Stimulated activated CD4-positive, alpha-beta T cell treated with anti-CD3 and anti-CD28 coated beads, Interleukin-12 subunit alpha, Interleukin-12 subunit beta, amount 100 ng/mL, for 48 hours (primary cell): ENCODE results near the gene SUSD5.
"Not testable (repeated sequence)": the region's sequence is repeated elsewhere in the genome, so short reads cannot be mapped to it uniquely, and the experiment has no call there.

ENCODE experiments used
- DNase-seq, 3 donors: peaks; one replicate each; pipeline ENCODE4 v3.0.0-alpha.2; 2020; ENCODE audit warnings: low read depth in 2 of 3, low spot score in 1 of 3

SUSD5 gene

GRCh38 chr3:33196538-33196937 lies 22.1 kb downstream of the SUSD5 start:
- DNase-seq: no peak

DNA sequence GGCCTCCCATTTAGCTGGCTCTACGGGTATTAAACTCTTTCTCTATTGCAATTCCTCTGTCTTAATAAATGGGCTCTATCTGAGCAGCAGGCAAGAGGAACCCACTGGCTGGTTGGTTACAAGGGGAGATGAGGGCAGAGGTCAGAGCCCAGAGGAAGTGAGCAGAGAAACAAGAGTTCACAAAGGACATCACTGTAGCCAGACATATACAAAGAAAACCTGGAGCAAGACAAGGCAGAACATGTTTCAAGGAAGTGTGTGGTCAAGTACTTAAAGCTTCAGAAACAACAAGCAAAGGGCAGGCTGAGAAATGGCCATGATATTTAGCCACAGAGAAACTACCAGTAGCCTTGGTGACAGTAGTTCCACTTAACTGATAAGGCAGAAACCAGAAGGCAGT lies 24.3 kb downstream of the SUSD5 start:
- DNase-seq: no peak

GRCh38 chr3:33187368-33187634 lies 31.3 kb downstream of the SUSD5 start:
- DNase-seq: no peak

GRCh38 chr3:33186524-33187367 lies 31.9 kb downstream of the SUSD5 start:
- DNase-seq: no peak

- no peak for DNase-seq
These were observed 33.7 kb downstream of the SUSD5 start for GRCh38 chr3:33184863-33185262.

- DNase-seq: not testable (repeated sequence)
These were observed 37.0 kb downstream of the SUSD5 start for GRCh38 chr3:33181641-33182040.

DNA sequence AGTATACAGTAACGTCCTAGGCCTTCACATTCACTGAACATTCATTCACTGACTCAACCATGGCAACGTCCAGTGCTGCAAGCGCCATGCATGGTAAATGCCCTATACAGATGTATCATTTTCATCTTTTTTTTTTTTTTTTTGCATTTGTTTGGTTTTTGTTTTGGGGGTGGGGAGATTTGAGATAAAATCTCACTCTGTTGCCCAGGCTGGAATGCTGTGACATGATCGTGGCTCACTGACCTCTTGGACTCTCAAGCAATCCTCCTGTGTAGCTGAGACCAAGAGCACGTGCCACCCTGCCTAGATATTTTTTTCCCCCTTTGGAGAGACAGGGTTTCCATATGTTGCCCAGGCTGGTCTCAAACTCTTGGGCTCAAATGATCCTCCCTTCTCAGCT lies 37.4 kb downstream of the SUSD5 start:
- no peak for DNase-seq

GRCh38 chr3:33179132-33179531 lies 39.5 kb downstream of the SUSD5 start:
- DNase-seq: no peak

- no peak for DNase-seq
These were observed 43.7 kb downstream of the SUSD5 start for GRCh38 chr3:33174711-33175414.

- no peak for DNase-seq
These were observed 44.5 kb downstream of the SUSD5 start for GRCh38 chr3:33174095-33174494.

- no peak for DNase-seq
These were observed 44.9 kb downstream of the SUSD5 start for GRCh38 chr3:33173672-33174071.

DNA sequence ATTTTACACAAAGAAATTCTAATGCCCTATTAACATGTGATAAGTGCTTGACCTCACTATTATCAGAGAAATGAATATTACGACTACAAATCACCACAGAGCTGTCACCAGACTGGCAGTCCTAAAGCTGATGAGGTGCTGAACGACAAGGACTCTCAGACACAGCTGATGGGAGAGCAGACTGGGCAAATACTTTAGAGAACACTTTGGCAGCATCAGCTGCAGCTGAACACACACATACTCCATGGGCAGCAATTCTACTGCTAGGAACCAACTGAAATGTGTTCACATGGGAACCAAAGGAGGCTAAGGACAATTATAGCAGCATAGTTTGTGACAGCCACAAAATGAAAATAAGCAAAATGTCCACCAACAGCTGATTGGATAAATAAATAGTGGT lies 45.5 kb downstream of the SUSD5 start:
- DNase-seq: no peak

DNA sequence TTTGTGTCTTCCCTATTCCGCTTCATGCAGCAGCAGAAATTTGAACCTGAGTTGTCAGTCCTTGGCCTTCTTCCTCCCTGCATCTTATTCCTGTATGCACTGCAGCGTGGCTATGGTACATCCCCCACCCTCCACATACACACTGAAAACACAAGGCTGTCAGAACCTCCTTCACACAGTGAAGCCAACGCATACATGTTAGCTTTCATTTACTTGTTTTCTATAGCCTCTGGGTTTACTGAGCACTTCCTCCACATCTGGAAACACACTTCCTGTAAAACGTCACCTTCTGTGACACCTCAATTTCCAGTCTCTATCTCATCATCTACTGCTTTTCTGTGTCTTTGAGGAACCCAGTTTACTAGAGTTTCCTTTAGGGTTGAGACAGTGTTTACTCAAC lies 47.0 kb downstream of the SUSD5 start:
- DNase-seq: no peak

DNA sequence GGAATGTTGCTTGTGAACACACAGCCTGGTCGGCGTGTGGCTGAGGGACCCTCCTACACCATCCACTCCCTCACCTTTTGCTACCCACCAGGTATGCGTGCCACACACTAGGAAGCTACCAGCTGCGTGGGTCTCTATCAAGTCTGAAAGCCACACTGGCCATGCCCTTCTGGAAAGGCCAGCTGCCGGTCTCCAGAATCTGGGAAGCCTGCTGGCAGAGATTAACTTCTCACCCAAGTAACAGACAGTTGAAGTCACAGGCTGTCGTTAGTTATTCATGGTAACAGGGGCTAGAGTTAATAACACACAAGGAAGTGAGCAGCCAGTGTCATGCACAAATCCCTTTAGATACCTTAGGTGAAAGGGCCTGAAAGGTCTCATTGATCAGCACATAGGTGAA lies 48.1 kb downstream of the SUSD5 start:
- no peak for DNase-seq

GRCh38 chr3:33167716-33168336 lies 50.8 kb downstream of the SUSD5 start:
- no peak for DNase-seq

DNA sequence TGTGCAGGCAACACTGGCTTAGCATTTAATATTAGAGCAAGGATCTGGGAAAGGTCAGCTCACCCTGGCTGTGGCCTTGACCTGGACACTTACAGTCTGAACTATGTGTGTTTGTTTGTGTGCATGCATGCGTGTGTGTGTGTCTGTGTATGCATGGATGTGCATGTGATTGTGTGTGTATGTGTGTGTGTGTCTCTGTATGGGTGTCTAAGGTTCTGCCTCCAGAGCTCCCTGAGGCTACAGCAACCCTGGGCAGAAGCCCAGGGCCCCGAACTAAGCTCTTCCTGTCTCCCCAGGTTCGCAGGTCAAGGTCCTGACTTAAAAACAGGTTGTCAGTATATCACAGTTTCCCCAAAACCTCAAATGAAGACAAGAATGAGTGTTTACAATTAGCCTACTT lies 51.3 kb downstream of the SUSD5 start:
- no peak for DNase-seq

DNA sequence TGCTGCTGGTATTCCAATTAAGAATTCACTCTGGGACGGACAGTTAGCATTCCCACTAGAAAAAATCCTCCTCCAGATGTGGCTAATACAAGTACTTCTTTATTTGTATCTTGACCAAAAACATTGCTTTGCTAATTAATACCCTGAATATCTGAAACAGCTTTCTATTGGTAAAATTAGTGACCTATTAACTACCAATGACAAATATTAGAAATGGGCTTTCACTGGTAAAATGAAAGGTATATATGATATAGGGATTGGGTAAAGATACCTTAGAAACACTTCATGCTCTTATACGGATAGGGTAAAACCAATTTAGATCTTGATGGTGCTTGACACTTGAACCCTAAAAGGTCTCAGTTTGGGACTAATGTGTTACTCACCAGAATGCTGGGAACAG lies 52.5 kb downstream of the SUSD5 start:
- DNase-seq: no peak

GRCh38 chr3:33165372-33165771 lies 53.2 kb downstream of the SUSD5 start:
- no peak for DNase-seq

DNA sequence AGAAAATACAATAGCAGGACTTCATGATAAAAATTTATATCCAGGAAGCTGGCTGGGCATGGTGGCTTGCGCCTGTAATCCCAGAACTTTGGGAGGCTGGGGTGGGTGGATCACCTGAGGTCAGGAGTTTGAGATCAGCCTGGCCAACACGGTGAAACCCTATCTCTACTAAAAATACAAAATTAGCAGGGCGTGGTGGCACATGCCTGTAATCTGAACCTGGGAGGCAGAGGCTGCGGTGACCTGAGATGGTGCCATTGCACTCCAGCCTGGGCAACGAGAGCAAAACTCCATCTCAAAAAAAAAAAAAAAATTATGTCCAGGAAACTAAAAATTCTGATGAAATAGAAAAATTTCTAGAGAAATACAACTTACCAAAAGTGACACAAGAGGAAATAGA lies 56.0 kb downstream of the SUSD5 start:
- not testable (repeated sequence) for DNase-seq

DNA sequence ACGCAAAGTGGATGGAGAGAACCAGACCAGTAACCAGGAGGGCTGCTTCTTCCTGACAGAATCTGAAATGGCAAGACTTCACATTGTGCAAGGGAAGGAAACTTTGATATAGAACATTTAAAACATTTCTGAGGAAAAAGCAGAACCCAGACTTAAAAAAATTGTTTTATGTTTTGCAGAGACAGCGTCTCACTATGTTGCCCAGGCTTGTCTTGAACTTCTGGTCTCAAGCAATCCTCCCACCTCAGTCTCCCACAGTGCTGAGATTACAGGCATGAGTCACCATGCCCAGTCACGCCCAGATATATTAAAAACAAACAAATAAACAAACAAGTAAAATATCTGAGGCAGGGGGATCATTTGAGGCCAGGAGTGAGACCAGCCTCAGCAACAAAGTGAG lies 58.6 kb downstream of the SUSD5 start:
- DNase-seq: no peak

DNA sequence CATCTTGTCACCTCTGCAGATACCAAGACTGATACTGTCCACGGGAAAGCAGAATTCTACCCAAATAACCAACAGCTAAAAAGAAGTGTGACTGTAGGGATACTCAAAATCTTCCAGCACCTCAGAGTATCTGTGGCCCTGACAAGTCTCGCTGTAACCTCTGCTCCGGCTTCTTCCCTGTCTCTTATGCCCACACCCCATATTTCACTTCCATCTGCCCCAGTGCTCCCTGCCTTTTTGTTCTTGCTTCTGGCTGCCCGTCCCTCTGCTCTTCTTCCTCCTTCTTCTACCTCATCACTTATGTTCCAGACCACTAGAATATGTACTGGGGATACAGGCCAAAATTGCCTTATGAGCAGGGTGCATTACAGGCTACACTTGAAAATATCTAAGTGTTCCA lies 59.4 kb downstream of the SUSD5 start:
- no peak for DNase-seq

- DNase-seq: no peak
These were observed 63.3 kb downstream of the SUSD5 start for GRCh38 chr3:33155301-33155700.
